CD4-positive, alpha-beta T cell treated with Interferon gamma for 1 hour (primary cell): ENCODE data around the gene CADM2.

Experiments used
- DNase-seq: peaks from one replicate; pipeline ENCODE4 v3.0.0-alpha.2; 2020

CADM2 gene

DNA sequence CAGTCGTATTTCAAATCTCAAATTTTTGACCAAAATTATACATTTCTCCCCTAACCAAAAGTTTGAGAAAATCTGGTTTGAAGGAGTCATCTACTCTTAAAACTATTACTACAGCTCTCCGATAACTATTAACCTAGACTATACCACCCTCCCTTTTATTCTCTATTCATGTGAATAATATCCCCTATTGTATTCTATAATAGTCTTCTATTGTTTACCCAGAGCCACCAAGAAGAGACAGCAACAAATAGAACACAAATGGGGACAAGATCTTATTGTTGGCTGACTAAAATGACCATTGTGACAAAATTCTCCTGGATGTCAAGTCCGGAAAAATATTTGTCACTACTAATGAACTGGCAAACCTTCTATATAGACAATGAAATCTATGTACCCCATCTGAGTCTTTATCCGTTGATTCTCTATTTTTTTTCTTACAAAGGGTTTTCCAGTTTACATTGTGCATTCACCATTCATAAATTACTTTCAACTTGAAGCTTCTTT lies 618.0 kb downstream of the CADM2 start:
- no peak for DNase-seq

- no peak for DNase-seq
Measured at GRCh38 chr3:85584779-85585356, 626.1 kb downstream of the CADM2 start.

GRCh38 chr3:85586018-85586417 lies 627.2 kb downstream of the CADM2 start:
- no peak for DNase-seq

- DNase-seq, result no peak
Measured at GRCh38 chr3:85589145-85589544, 630.4 kb downstream of the CADM2 start.

DNA sequence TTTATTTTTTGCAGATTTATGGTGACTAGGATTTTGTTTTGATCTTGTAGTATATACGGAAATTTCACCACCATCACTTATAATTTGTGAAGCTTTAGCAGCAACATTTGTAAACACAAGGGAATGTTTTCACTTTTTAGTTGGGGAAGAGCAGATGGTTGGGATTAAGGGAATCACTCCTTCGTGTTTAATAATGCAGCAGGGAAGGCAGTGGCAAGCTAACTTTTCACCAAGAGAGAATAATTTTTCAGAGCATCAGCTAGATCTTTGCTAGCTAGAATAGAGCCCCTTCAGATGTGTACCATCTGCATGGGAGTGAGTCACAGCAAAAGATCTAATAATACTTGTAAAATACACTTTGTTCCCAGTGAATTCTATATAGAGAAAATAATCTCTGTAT lies 632.7 kb downstream of the CADM2 start:
- no peak for DNase-seq

DNA sequence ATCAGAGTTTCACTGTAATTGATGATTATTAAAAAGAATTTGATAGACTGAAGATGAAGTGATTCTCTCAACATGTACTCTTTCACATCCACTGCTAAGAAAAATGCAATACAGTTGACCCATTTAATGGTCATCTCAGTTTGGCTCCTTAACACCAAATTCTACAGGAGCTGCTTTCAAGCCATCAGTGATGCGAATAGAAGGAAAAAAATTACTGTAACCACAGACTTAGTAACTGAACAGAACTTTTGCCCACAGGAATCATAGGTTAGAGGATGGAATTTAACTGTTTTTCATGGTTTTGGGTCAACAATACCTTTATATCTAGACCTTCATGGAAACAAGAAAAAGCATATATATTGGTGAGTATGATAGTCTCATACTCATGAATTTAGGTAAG lies 633.5 kb downstream of the CADM2 start:
- no peak for DNase-seq

DNA sequence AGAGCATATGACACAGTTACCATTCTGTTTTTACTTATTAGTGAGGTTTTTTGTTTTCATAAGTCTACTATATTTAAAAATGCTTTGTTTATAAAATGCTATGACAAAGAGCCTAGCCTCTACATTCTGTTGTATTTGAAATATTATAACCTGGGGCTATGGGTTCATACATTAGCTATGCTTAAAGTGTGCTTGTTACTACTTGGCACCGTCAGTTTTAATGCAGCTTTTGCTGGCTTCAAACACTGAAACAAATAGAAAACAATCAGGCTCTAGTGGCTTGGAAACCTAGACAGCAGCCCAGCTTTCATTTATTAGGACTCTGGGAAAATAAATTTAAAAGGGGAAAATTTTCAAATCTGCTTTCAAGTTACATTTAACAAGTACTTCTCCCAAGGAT lies 635.9 kb downstream of the CADM2 start:
- no peak for DNase-seq

DNA sequence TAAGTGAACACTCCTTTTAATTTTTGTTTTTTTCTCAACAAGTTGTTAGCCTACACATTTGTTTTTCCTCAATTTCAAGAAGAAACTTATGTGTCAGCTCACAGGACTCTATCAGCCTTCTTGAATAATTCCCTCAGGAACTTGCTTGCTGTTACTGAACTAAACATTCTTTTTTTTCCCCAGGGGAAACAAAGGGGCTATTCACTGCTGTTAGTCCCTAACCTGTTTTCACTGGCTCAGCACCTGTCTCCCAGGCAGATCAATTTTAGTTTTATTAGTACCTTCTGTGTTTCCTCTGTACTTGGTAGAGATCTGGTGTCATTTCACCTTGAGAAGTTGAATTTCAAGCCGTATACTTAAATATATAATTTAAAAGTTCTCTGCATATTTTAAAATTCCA lies 644.6 kb downstream of the CADM2 start:
- DNase-seq, result no peak

GRCh38 chr3:85604641-85605040 lies 645.9 kb downstream of the CADM2 start:
- no peak for DNase-seq

DNA sequence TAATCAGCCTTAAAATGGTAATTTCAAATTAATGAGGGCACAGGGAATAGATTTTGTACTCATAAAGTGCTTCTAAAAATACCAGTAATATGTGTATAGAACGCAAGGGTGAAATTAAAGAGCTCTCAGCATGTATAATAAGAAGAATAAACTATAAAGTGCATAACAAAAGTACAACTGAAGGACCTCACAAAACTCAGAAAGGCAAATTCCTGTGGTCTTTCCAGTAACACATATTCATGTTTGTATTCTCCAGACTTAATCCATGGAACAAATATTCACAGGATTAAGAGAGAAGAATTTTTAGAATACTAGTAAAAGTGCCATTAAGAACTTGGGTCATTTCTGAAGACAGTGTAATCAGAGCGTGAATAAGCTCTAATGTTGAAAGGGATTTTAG lies 646.3 kb downstream of the CADM2 start:
- no peak for DNase-seq

- no peak for DNase-seq
Measured at GRCh38 chr3:85626662-85627061, 667.9 kb downstream of the CADM2 start.

DNA sequence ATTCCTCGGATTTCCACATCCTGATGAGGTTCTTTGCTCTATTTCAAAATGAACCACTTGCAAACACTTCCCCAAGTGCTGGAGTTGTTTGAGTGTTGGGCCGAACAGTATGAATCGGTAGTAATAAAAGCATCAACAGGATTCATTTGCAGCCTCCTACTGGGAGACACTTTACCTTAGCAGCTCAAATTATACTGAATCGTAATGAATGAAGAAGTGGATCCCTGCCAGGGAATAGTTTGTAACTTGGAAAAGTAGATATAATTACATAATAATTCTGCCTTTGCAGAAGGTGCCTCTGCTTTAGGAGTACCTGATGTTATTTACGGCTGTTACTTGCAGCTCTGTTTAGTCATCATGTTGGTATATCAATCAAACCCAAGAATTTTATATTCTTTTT lies 669.1 kb downstream of the CADM2 start:
- no peak for DNase-seq

GRCh38 chr3:85631070-85631469 lies 672.3 kb downstream of the CADM2 start:
- DNase-seq, result no peak

- DNase-seq, result no peak
Measured at GRCh38 chr3:85632921-85633320, 674.1 kb downstream of the CADM2 start.

DNA sequence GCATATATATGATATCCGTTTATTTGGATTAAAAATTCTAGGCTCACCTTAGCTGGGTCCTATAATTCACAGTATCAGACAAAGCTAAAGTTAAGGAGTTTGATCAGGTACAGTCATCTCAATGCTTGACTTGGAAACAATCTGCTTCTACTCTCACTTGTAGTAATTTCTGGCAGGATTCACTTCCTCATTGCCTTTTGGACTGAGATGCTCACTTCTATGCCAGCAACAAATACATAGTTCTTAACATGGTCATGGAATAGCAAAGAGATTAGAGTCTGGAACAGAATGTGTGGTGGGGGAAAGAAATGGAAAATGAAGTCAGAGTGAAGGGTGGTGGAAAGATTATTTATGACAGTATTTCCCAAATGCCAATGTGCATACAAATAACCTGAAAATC lies 693.6 kb downstream of the CADM2 start:
- DNase-seq, result no peak

GRCh38 chr3:85660451-85660850 lies 701.7 kb downstream of the CADM2 start:
- DNase-seq, result no peak

- DNase-seq, result no peak
Measured at GRCh38 chr3:85662462-85662861, 703.7 kb downstream of the CADM2 start.

GRCh38 chr3:85667744-85668143 lies 709.0 kb downstream of the CADM2 start:
- DNase-seq, result no peak

- DNase-seq, result no peak
Measured at GRCh38 chr3:85670634-85671205, 711.9 kb downstream of the CADM2 start.

DNA sequence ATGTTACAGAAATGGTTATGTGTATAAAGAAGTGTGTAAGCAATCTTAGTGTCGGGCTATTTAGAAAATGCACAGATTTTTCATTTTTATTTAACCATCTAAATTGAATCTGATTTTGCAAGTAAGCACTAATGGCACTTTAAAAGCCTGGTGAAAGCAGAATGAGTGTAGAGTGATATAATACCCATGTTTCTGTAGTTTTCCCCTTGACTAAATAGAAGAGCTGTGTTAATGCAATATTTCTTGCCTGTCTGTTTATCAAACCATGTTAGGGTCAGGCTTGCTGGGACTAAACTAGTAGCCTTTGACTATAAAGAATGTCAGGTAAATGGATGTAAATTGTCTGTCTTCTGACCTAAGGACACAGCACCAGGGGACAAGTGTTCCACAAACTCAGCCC lies 714.0 kb downstream of the CADM2 start:
- DNase-seq, result no peak

GRCh38 chr3:85678713-85679112 lies 719.9 kb downstream of the CADM2 start:
- no peak for DNase-seq

GRCh38 chr3:85681906-85682305 lies 723.1 kb downstream of the CADM2 start:
- DNase-seq, result no peak

GRCh38 chr3:85691196-85691595 lies 732.4 kb downstream of the CADM2 start:
- no peak for DNase-seq

DNA sequence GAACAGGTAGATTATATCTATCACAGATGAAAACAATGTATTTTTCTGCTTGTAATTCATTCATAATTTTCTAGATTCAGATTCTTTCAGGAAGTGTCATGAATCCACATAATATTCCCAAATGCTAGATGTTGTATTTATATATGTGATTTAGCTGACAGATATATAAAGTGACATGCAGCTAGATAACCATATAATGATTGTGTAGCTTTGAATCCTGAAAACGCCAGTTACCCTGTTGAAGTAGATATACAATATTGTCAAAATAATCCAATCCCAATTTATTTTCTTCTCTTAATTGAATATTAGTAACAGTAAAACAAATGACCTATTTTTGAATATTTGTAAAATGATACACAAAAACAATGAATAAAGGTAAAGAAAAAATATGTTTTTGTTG lies 738.4 kb downstream of the CADM2 start:
- no peak for DNase-seq

DNA sequence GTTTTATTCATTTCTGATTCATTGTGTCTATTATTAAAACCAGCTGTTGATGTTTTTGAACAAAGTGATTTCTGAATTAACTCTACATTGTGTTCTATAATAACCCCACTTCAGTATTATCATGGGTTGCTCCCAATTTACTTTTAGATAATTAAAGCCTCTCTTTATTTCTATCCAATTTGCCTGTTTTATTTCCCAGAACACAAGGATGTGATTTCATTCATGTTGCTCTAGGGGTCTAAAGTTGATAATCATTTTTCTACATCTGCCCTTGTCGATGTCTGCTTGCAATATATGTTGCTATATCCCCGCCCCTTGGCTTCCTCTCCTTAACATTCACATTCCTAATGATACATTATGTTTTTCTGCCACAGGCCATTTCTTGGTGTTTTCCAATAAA lies 747.3 kb downstream of the CADM2 start:
- no peak for DNase-seq
